ENCODE data around the gene GIT2. TPM values are rescaled to one million over a fixed set of nuclear protein-coding genes. Genes with fewer than 3 reads are reported as not detected.

GIT2 gene
- total and polyA plus RNA-seq, 10 of the 15 experiments (the other 5 are each of a cell fraction or from before 2014, with no cell fraction given) = 9.1 to 49.9 (median 43.9) TPM

DNA sequence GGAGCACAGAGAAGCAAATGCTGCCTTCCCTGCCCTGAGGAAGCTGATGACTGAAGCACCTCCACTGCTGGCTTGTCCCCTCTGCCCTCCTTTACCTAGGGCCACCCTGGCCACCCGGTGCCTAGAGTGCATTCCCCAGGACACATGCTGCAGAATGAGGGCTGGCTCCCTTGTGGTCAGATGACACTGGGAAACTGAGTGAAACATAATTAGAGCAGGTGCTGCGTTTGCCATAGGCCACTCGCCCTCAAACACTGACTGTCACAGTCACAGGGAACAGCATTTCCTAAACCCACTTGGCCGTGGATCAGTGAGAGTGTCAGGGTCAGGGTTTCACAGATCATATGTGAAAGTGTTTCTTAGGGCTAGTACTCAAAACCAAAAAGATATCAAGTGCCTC, 80.1 kb downstream of the GIT2 start:
- POLR2A ChIA-PET = interaction anchor here (0.5 kb wide), 1 partner anchor 32 kb away, joined by 5 read pairs; no protein-coding TSS in a partner anchor
- no peak for ATAC-seq

DNA sequence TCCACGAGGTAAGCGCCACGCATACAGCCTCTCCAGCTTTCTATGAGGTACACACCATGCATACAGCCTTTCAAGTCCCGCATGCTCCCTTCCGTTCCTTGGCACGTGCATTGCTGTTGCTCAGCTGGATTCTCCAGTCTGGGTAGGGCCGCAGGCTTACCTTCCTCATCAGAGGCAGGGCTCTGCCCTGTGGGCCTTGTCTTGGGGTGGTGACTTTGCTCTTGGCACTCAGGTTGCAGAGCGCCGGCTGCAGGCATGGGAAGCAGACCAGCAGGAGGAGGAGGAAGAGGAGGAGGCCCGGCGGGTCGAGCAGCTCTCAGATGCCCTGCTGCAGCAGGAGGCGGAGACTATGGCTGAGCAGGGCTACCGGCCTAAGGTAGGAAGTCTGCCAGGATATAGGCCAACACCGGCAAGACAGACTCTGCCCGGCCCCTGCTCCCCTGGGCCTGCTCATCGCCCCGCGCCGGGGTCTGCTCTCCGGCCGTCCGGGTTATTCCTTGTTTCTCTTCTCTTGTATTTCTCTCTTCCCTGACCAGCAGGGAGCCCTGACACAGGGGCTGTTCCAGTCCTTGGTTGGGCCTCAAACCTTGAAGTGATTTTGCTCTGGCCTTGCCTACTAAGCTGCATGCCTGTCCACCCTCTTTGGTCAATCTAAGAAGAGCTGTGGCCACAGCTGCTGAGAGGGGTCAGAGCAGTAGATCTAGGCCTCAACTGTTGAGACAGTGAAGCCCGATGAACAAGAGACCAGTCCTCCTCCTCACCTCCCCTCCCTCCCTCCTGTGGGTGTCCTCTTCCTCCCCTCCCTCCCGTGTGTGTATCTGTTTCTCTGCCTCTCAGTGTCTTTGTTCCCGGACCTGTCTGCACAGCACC, 80.8 kb downstream of the GIT2 start:
- H3K9me3 ChIP-seq (replicated peaks; ENCODE audit: control insufficient read depth, insufficient read depth, low read length) = no peaks in the 10 kb centered on the region
- no peak for TF ChIP-seq MYC (IDR thresholded peaks at IDR 0.05; ENCODE audit: insufficient read depth, insufficient read length, insufficient replicate concordance, low read length, severe bottlenecking)
- no peak for TF ChIP-seq RAD51 (IDR thresholded peaks at IDR 0.05)
- TF ChIP-seq NFXL1 (IDR thresholded peaks at IDR 0.05; ENCODE audit: borderline replicate concordance) = no peak
- no peak for TF ChIP-seq SMC3 (IDR thresholded peaks at IDR 0.05; ENCODE audit: borderline replicate concordance, low read length)
- TF ChIP-seq FOS (IDR thresholded peaks at IDR 0.05; ENCODE audit: borderline replicate concordance, extremely low read depth, insufficient read length) = no peak
- no peak for TF ChIP-seq RFX5 (IDR thresholded peaks at IDR 0.05; ENCODE audit: low read depth, low read length)
- no peak for TF ChIP-seq GATAD2B (conservative IDR thresholded peaks at IDR 0.05; ENCODE audit: low read depth)
- no peak for TF ChIP-seq RUNX3 (IDR thresholded peaks at IDR 0.05; ENCODE audit: low read length)
- no peak for TF ChIP-seq HDAC2 (IDR thresholded peaks at IDR 0.05)
- TF ChIP-seq, protein P1, sequence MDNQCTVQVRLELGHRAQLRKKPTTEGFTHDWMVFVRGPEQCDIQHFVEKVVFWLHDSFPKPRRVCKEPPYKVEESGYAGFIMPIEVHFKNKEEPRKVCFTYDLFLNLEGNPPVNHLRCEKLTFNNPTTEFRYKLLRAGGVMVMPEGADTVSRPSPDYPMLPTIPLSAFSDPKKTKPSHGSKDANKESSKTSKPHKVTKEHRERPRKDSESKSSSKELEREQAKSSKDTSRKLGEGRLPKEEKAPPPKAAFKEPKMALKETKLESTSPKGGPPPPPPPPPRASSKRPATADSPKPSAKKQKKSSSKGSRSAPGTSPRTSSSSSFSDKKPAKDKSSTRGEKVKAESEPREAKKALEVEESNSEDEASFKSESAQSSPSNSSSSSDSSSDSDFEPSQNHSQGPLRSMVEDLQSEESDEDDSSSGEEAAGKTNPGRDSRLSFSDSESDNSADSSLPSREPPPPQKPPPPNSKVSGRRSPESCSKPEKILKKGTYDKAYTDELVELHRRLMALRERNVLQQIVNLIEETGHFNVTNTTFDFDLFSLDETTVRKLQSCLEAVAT (IDR thresholded peaks at IDR 0.05) = no peak
- TF ChIP-seq STAT3 (IDR thresholded peaks at IDR 0.05; ENCODE audit: low read depth, low read length) = no peak
- TF ChIP-seq HDAC6 (IDR thresholded peaks at IDR 0.05; ENCODE audit: unreplicated experiment) = no peak
- TF ChIP-seq SMAD1 (IDR thresholded peaks at IDR 0.05; ENCODE audit: low read depth, partially characterized antibody) = no peak
- TF ChIP-seq BMI1 (IDR thresholded peaks at IDR 0.05; ENCODE audit: borderline replicate concordance) = no peak
- TF ChIP-seq EGR1 (IDR thresholded peaks at IDR 0.05; ENCODE audit: borderline replicate concordance in 1 of 2, low read depth in 2 of 2, low read length in 2 of 2) = no peak
- TF ChIP-seq MTA3 (IDR thresholded peaks at IDR 0.05; ENCODE audit: borderline replicate concordance, low read length) = no peak

More for the DNA sequence above, 80.1 kb downstream of the GIT2 start:
- ChIA-PET RAD21 (ENCODE audit: unreplicated experiment) (no interaction called here), SMC1A (ENCODE audit: uncharacterized antibody, unreplicated experiment) (interaction anchor here (0.8 kb wide), 1 partner anchor 63 kb away, joined by 3 read pairs; no protein-coding TSS in a partner anchor), CTCF (no interaction called here)
- H3K9ac ChIP-seq (ENCODE audit: control insufficient read depth, insufficient read depth, low read length) = no peak overlapping the region
- H3K4me1 ChIP-seq (ENCODE audit: control insufficient read depth, insufficient read depth, low read length) = no peaks in the 10 kb centered on the region
- no peaks in the 10 kb centered on the region for H3K27me3 ChIP-seq (replicated peaks in 1 of 2; ENCODE audit: control insufficient read depth in 2 of 2, insufficient read depth in 2 of 2, low read length in 1 of 2)
- H3K9me3 ChIP-seq (replicated peaks; ENCODE audit: control insufficient read depth, insufficient read depth, low read length) = no peaks in the 10 kb centered on the region
- no TSS peak for BruUV-seq (replicated peaks)
- no peak overlapping the region for H3K4me2 ChIP-seq (ENCODE audit: control insufficient read depth, insufficient read depth)
- no peak overlapping the region for H2AFZ ChIP-seq (ENCODE audit: control insufficient read depth, low read depth, low read length)
- H3K36me3 ChIP-seq (ENCODE audit: control insufficient read depth in 2 of 2, insufficient read depth in 2 of 2, low read length in 1 of 2) = peaks cover 10 to 21% of the 10 kb centered on the region in 2 experiments
- no peaks in the 10 kb centered on the region for H3K79me2 ChIP-seq (ENCODE audit: control insufficient read depth, insufficient read depth, low read length)
- H3K4me3 ChIP-seq = no peak overlapping the region
- intact Hi-C loops (cut with micrococcal nuclease; ENCODE audit: unreplicated experiment) (no loop called here), in situ Hi-C loops (cut with MboI) (no loop called here)
- no peak overlapping the region for H3K27ac ChIP-seq (ENCODE audit: control insufficient read depth, insufficient read depth)
- DNase-seq (ENCODE audit: low read depth, low spot score) = no peak
- no peak for FAIRE-seq
- TF ChIP-seq STAT3 (IDR thresholded peaks at IDR 0.05; ENCODE audit: low read depth, low read length) (no peak), RB1 (IDR thresholded peaks at IDR 0.05; ENCODE audit: borderline replicate concordance) (no peak)
- no peaks in the 10 kb centered on the region for H4K20me1 ChIP-seq (ENCODE audit: control insufficient read depth, insufficient read depth)
- WGBS (ENCODE audit: insufficient coverage, insufficient replicate concordance, low lambda C conversion rate, missing lambda C conversion rate) = 98% methylated on average over 4 of the region's 4 CpGs

More for the DNA sequence above, 80.8 kb downstream of the GIT2 start:
- BruUV-seq (replicated peaks) = no TSS peak
- Histone ChIP-seq H3K27me3 (replicated peaks in 1 of 2; ENCODE audit: control insufficient read depth in 2 of 2, insufficient read depth in 2 of 2, low read length in 1 of 2) (no peaks in the 10 kb centered on the region), H4K20me1 (ENCODE audit: control insufficient read depth, insufficient read depth) (no peaks in the 10 kb centered on the region), H3K27ac (ENCODE audit: control insufficient read depth, insufficient read depth) (no peak overlapping the region), H3K4me3 (no peak overlapping the region), H3K4me1 (ENCODE audit: control insufficient read depth, insufficient read depth, low read length) (no peaks in the 10 kb centered on the region), H3K9ac (ENCODE audit: control insufficient read depth, insufficient read depth, low read length) (no peak overlapping the region), H2AFZ (ENCODE audit: control insufficient read depth, low read depth, low read length) (no peak overlapping the region), H3K79me2 (ENCODE audit: control insufficient read depth, insufficient read depth, low read length) (no peaks in the 10 kb centered on the region), H3K36me3 (ENCODE audit: control insufficient read depth in 2 of 2, insufficient read depth in 2 of 2, low read length in 1 of 2) (peaks cover 12 to 21% of the 10 kb centered on the region in 2 experiments), H3K4me2 (ENCODE audit: control insufficient read depth, insufficient read depth) (no peak overlapping the region)
- FAIRE-seq = no peak
- CTCF ChIA-PET = interaction anchor here (0.8 kb wide), 1 partner anchor 70 kb away, joined by 3 read pairs; no protein-coding TSS in a partner anchor
- ATAC-seq = no peak
- intact Hi-C loops (cut with micrococcal nuclease; ENCODE audit: unreplicated experiment) = no loop called here
- 91% methylated on average over 26 of the region's 26 CpGs for WGBS (ENCODE audit: insufficient coverage, insufficient replicate concordance, low lambda C conversion rate, missing lambda C conversion rate)
- SMC1A ChIA-PET (ENCODE audit: uncharacterized antibody, unreplicated experiment) = no interaction called here
- RAD21 ChIA-PET (ENCODE audit: unreplicated experiment) = no interaction called here
- in situ Hi-C loops (cut with MboI) = no loop called here
- POLR2A ChIA-PET = interaction anchor here (0.5 kb wide), 1 partner anchor 32 kb away, joined by 5 read pairs; no protein-coding TSS in a partner anchor
- DNase-seq (ENCODE audit: low read depth, low spot score) = no peak
